Cardiac muscle cell (in vitro differentiated cells and primary cell): ENCODE results near the gene MBD5. TPM values are rescaled to one million over a fixed set of nuclear protein-coding genes. Genes with fewer than 3 reads are reported as not detected.
A peak's percentile ranks its signal among the peaks of the same experiment; 100 is the strongest.

ENCODE experiments used
- DNase-seq, 2 donors: peaks; one replicate each; pipeline versions ENCODE4 v3.0.0 to v3.0.0-alpha.2; 2010 to 2017; ENCODE audit warnings: low read depth in 1 of 2, low spot score in 1 of 2
- H3K27ac ChIP-seq: fragments of 200-600 bp; sonication (generic); 2 replicates; pipeline ENCODE4 v1.5.1; 2016
- H3K27me3 ChIP-seq: fragments of 200-600 bp; sonication (generic); 2 replicates; pipeline ENCODE4 v1.6.0; 2016; ENCODE audit warnings: control low read depth
- H3K36me3 ChIP-seq: fragments of 200-600 bp; sonication (generic); 2 replicates; pipeline ENCODE4 v1.5.1; 2016; ENCODE audit warnings: control low read depth
- H3K4me1 ChIP-seq: fragments of 200-600 bp; sonication (generic); 2 replicates; pipeline ENCODE4 v1.8.1; 2017; ENCODE audit warnings: low read depth, mild to moderate bottlenecking, mixed run types
- H3K4me3 ChIP-seq: fragments of 200-600 bp; sonication (generic); 2 replicates; pipeline ENCODE4 v1.5.1; 2016; ENCODE audit warnings: mild to moderate bottlenecking
- H3K9me3 ChIP-seq: fragments of 200-600 bp; sonication (generic); 2 replicates; pipeline ENCODE4 v1.5.1; 2017; ENCODE audit warnings: low read depth, mild to moderate bottlenecking, control low read depth
- CTCF ChIP-seq: IDR thresholded peaks from 2 replicates; pipeline ENCODE4 v1.5.1; 2012; ENCODE audit warnings: low read depth, mild to moderate bottlenecking, low read length
- polyA plus RNA-seq: library from polyadenylated mRNA; unstranded; fragments of >200 nt; fragmentation: Nextera tagmentation; extraction: Ambion mirVana; gene quantifications from 2 replicates; pipeline ENCODE4 v1.2.1, GENCODE V29; 2016
- total RNA-seq: library from RNA; depleted of rRNA; stranded (reverse); fragments of >200 nt; gene quantifications from 2 replicates; pipeline ENCODE4 v1.2.3, GENCODE V29; 2016

The MBD5 gene
- total and polyA plus RNA-seq, 2 experiments from 2014 or later, result 44.5 to 45.6 TPM

GRCh38 chr2:148513427-148513826 lies 492.5 kb downstream of the MBD5 start:
- Histone ChIP-seq H3K4me1 (peaks cover 4% of the 10 kb centered on the region), H3K9me3 (no peaks in the 10 kb centered on the region), H3K27me3 (no peaks in the 10 kb centered on the region), H3K4me3 (no peak overlapping the region), H3K36me3 (no peaks in the 10 kb centered on the region), H3K27ac (no peak overlapping the region)
- DNase-seq, result no peak
- no peak for TF ChIP-seq CTCF

- Histone ChIP-seq H3K9me3 (no peaks in the 10 kb centered on the region), H3K36me3 (no peaks in the 10 kb centered on the region)
- TF ChIP-seq CTCF, result no peak
Measured at GRCh38 chr2:148515120-148515519, 494.2 kb downstream of the MBD5 start.

GRCh38 chr2:148515976-148516375 lies 495.1 kb downstream of the MBD5 start:
- no peak for TF ChIP-seq CTCF
- H3K4me3 ChIP-seq, result no peak overlapping the region
- no peaks in the 10 kb centered on the region for H3K4me1 ChIP-seq
- no peaks in the 10 kb centered on the region for H3K27me3 ChIP-seq
- DNase-seq, result peak in 1 of 2 donors; percentile 19
- H3K27ac ChIP-seq, result no peak overlapping the region
- no peaks in the 10 kb centered on the region for H3K36me3 ChIP-seq
- no peaks in the 10 kb centered on the region for H3K9me3 ChIP-seq

More at GRCh38 chr2:148515120-148515519, 494.2 kb downstream of the MBD5 start:
- DNase-seq, result no peak
- H3K27ac ChIP-seq, result no peak overlapping the region
- H3K4me3 ChIP-seq, result no peak overlapping the region
- no peaks in the 10 kb centered on the region for H3K4me1 ChIP-seq
- H3K27me3 ChIP-seq, result no peaks in the 10 kb centered on the region

GRCh38 chr2:148517296-148517695 lies 496.4 kb downstream of the MBD5 start:
- Histone ChIP-seq H3K27ac (no peak overlapping the region), H3K9me3 (no peaks in the 10 kb centered on the region), H3K4me1 (no peaks in the 10 kb centered on the region), H3K27me3 (no peaks in the 10 kb centered on the region), H3K36me3 (no peaks in the 10 kb centered on the region), H3K4me3 (no peak overlapping the region)
- no peak for TF ChIP-seq CTCF
- DNase-seq, result no peak

- no peak for DNase-seq
- no peaks in the 10 kb centered on the region for H3K36me3 ChIP-seq
Measured at GRCh38 chr2:148517822-148518221, 496.9 kb downstream of the MBD5 start.

More at GRCh38 chr2:148517822-148518221, 496.9 kb downstream of the MBD5 start:
- Histone ChIP-seq H3K4me3 (no peak overlapping the region), H3K27ac (no peak overlapping the region), H3K9me3 (no peaks in the 10 kb centered on the region), H3K4me1 (no peaks in the 10 kb centered on the region), H3K27me3 (no peaks in the 10 kb centered on the region)
- TF ChIP-seq CTCF, result no peak
